ENCODE measurements around the gene ANKRD60. TPM values are rescaled to one million over a fixed set of nuclear protein-coding genes. Genes with fewer than 3 reads are reported as not detected.

Gene ANKRD60, protein sequence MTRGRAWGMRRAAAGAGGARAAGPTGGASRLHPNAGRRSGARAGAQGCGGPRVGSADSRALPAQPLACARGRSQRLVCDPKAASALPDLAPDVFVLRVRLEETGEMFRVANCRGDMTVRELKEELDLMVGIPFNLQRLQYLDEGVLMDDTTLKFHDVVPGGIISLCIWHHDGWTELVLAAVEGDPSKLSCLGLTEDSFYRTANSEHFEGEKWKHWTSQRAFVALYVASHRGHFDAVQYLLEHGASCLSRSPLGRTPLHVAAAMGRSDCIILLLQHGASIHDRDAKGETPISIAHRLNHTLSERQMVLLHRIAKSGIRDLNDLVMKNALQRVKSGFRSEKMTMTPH
- not detected in 2 replicates for total RNA-seq (2014; rRNA removed; shearing (Covaris generic))

DNA sequence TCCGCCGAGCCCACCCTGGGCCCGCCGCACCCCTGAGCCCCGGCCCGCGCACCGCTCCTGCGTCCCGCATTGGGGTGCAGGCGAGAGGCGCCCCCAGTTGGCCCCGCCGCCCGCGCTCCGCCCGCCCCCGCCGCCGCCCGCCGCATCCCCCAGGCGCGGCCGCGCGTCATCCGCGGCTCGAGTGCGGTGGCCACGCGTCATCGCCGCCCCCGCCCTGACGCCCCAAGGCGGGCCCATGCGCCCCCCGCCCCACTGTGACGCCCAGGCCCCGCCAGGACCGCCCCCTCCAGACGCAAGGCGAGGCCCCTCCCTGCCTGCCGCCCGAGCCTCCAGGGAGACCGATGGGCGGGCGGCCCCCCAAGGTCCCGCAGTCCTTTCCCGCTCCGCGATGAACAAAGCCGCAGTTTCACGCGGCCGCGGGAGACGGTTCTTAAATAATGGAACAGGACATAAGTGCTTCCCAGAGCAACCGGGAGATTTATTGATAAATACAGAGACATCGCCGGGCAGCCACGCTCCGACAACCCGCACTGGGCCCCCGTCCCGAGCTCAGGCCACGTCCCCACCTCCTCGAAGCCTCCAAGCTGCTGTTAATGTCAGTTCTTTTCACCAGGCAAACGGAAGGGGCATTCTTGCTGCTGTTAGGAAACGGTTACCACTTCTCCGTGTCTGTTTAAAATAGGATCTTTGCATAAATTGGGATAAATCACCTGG, at the start of gene ANKRD60:
TSS of gene ANKRD60 (minus strand) at position 170 of the 714 bp plus-strand sequence. CDS start at position 170, 0 bp downstream.
- in situ Hi-C loops (cut with HindIII; ENCODE audit: low sequenced_read_pairs), result loop anchor here (25.0 kb wide), 1 partner anchor 209 kb away; no protein-coding TSS in a partner anchor
- DNase-seq (ENCODE audit: low spot score), result no peak

DNA sequence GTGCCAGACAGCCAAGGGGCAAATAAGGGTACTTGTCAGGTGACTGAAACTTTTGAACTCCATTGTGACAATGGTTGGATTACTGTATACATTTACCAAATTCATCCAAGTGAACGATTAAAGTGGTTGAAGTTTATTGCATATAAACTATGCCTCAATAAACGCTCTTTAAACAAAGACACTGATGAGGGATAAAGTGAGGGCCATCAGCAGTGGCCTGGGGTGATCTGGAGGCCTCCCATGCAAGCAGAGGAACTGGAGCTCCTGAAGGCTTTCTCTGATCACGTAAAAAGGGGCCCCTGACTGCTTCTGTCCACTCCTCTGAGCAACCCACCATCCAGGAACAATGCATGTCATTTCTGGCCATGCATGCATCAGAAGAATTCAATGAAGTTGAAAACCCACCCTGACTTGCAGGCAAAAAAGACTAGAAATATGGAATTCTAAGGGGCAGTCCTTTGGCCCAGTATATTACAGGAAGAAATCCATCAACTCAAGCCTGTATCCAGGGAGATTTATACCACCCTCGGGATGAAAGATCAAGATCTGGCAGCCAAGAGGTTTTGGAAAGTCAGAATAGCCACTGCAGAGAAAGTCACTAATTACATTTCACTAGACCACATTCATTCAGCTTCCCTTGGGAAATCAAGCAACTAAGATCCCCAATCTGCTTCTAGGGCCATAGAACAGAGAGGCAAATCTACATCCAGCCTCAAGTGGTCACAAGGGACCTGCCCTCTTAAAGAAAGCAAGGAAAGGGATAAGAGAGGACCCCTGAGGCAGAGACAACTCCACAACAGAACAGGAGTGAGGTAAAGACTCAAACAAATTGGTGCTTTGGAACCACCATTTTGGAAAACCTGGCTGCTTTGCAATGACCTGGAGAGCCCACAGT, 49.4 kb upstream of the ANKRD60 start:
- in situ Hi-C loops (cut with HindIII; ENCODE audit: low sequenced_read_pairs), result no loop called here

DNA sequence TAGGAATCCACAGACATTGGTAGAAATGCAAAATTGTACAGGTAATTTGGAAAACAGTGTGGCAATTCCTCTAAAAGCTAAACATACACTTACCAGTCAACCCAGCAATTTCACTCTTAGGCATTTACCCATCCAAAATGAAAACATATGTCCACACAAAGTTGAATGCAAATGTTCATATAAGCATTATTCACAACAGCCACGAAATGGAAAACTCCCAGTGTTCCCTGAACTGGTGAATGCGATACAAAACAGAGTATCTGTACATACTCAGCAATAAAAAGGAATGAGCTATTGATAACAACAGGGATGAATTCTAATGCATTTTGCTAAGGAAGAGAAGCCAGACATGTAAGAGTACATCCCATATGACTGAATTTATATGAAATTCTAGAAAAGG, 48.7 kb upstream of the ANKRD60 start:
- DNase-seq (ENCODE audit: low spot score), result no peak
- in situ Hi-C loops (cut with HindIII; ENCODE audit: low sequenced_read_pairs), result no loop called here

More for the DNA sequence above, 49.4 kb upstream of the ANKRD60 start:
- DNase-seq (ENCODE audit: low spot score), result no peak

DNA sequence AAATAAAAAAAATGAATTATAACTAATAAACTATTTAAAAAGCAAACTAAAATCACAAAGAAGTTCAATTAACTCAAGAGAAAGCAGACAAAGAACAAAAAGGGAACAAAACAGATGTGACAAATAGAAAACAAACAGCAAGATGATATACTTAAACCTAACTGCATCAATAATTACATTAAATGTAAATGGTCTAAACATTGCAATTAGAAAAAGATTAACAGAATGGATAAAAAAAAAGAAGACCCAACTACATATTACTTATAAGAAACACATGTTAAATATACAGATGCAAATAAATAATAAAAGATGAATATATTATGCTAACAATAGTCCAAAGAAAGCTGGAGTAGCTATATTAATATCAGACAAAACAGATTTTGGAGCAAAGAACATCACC, 45.9 kb upstream of the ANKRD60 start:
- in situ Hi-C loops (cut with HindIII; ENCODE audit: low sequenced_read_pairs), result no loop called here
- DNase-seq (ENCODE audit: low spot score), result no peak

DNA sequence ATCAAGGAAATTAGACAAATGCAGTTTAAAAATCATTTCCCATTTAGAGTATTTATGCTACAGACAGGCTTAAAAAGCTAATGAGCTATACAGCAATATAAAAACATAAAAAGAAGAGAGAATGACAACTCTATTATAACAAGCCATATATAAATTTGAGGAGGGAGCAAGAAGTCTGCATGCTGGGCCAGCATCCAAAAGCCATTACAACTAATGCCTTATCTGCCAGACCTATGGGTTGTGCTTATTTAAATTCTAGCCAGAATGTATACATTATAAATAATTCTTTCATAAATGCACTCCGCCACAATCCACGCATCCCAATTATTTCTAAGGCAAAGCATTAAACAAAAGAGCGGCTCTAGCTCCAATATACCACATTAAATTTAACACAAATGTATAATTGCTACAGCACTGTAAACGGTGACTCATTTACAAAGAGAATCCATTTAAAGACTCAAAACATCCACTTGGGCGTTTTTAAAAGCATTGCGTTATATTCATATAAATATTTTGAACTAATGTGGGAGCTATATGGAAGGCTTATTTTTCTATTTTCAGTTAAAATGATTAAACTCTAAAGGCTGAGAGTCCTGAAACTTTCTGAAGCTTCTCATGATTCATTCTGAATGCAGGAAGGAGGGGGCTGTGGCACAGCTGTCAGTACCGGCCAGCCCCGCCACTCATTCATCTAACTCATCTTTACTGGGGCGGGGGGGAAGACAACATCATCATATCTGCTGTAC, 43.3 kb upstream of the ANKRD60 start:
- in situ Hi-C loops (cut with HindIII; ENCODE audit: low sequenced_read_pairs), result no loop called here
- DNase-seq (ENCODE audit: low spot score), result no peak

DNA sequence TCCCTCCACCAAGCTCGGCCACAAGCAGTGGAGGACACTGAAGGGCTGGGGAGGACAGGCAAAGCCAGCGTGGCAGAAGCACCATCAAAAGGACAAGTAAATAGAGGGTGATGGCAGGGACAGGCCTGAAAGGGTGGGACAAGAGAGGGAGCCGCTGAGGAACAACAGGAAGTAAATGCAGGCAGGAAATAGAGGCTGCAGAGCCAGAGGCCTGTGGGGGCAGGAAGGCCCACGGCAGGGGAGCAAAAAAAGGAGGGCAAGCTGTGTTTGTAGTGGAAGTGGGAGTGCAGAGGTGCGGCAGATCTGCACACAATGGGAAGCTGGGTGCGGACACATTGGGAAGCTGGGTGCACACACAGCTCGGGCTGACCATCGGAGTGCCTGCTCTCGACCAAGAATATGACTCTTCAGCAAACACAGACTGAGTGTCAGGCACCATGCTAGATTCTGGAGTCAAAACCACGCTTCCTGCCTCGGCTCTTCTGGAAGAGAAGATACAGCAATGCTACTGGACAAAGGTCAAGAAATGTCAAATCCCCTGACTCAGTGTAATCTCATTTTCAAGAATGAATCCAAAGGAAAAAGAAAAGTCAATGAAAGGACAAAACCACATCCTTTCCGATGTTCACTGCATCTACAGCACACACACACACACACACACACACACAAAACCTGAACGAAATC, 40.6 kb upstream of the ANKRD60 start:
- in situ Hi-C loops (cut with HindIII; ENCODE audit: low sequenced_read_pairs), result no loop called here
- no peak for DNase-seq (ENCODE audit: low spot score)

DNA sequence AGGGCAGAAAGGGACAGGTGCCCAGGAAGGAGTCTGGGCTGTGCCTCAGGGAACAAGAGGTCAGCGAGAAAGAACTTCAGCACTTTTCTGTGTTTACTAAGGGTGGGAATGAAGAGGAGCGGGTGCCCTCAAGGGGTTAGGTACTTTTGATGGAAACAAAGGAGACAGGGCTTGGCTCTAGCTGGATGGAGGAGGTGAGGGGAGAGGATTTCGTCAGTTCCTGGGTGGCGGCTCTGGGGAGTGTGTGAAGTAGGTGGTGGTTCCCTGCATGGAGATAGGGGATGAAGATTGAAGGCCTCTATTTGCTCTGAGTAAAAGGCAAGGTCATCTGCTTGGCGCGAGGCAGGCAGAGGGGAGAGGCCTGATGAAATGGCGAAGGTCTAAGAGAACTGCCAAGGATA, 40.0 kb upstream of the ANKRD60 start:
- in situ Hi-C loops (cut with HindIII; ENCODE audit: low sequenced_read_pairs), result no loop called here
- no peak for DNase-seq (ENCODE audit: low spot score)

DNA sequence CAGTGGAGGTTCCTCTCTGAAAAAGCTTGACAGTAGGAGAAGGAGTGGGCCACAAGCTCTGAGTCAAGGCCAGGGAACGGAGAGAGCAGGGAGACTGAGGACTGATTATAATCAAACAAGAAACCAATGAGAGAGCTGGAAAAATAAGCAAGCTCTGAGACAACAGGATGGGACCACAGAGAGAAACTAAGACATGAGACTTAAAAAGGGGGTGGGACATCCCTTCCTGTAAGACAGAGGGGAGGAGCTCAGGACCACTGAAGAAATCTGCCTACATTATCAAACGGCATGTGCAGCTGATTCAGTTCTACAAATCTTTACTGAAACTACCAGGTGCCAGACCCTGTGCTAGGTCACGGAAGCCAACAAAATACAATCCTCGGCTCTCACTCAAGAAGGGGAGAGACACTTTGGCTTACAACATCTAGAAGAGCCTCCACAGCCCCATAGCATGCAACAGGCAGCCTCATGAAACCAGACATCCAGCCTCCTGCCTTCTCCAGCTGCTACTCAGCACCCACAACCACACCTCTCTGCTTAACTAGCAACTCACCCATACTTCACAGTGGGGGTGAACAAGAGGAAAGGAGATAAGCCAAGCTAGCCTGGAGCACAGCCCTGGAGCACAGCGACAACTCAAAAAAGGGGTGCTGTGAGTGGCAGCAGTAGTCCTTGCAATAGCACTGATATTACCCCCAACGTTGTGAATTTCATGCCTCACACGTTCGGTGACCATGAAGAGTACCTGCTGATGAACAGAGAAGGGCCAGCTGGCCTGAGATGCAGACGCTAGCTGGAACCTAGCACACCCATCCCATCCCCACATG, 39.1 kb upstream of the ANKRD60 start:
- DNase-seq (ENCODE audit: low spot score), result no peak
- in situ Hi-C loops (cut with HindIII; ENCODE audit: low sequenced_read_pairs), result no loop called here

DNA sequence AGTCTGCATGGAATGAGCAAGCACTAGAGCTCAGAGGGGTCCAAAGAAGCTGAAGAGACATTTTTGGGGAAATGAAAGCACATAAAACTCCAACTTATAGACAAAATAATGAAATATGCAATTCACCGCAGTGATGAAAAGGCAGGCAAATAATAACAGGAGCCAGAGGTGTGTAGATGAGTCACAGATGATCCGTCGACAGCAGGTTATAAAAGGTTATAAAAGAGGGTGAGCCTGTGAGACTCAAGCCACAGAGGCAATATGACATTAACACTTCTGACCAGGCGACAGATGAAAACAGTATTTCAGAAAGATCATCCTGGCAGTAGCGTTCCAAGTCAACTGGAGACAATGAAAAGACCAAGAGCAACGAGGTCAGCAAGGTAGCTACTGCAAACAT, 35.8 kb upstream of the ANKRD60 start:
- DNase-seq (ENCODE audit: low spot score), result no peak
- in situ Hi-C loops (cut with HindIII; ENCODE audit: low sequenced_read_pairs), result no loop called here

DNA sequence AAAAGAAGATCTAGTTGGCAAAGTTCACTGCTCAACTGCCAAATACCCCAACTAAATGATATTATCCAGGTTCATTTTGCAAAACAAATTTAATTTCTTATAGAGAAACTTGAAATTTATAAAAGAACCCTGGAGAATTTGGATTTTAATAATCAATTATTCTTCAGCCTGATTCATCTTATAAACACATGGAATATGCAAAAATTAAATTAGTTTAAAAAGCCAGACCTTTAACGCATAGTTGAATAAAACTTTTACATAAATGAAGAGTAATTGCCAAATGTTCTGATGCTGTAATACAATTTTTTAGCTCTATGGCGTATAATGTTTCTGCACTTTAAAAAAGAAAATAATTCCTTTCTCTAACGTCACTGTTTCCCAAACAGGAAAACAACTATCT, 33.2 kb upstream of the ANKRD60 start:
- in situ Hi-C loops (cut with HindIII; ENCODE audit: low sequenced_read_pairs), result no loop called here

DNA sequence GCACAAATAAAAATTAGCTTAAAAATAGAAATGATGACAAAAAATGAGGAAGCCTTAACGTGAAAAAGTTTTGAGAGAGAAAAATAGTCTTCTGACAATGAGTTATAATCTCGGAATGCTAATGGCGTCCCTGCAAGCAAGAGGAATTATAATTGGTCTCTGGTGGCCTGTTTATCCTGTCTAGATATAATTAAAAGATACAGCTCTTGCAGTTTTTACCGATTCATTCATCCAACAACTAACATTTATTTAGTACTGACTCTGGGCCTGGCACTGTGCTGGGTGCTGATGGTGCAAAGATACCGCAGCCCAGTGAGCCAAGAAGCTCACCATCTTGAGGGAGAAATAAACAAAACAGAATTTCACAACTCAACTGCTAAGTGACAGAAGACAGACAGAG, 31.6 kb upstream of the ANKRD60 start:
- no peak for DNase-seq (ENCODE audit: low spot score)
- in situ Hi-C loops (cut with HindIII; ENCODE audit: low sequenced_read_pairs), result no loop called here

More for the DNA sequence above, 33.2 kb upstream of the ANKRD60 start:
- DNase-seq (ENCODE audit: low spot score), result no peak

DNA sequence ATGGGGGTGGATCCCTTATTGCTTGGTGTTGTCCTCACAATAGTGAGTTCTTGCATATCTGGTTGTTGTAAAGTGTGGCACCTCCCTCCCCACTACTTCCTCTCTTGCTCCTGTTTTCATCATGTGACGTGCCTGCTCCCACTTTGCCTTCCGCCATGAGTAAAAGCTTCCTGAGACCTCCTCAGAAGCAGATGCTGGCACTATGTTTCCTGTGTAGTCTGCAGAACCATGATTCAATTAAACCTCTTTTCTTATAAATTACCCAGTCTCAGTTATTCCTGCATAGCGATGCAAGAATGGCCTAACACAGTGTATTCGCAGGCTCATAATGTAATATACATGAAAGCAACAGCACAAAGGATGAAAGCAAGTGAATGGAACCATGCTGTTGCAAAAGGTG, 28.4 kb upstream of the ANKRD60 start:
- in situ Hi-C loops (cut with HindIII; ENCODE audit: low sequenced_read_pairs), result no loop called here
- DNase-seq (ENCODE audit: low spot score), result no peak

DNA sequence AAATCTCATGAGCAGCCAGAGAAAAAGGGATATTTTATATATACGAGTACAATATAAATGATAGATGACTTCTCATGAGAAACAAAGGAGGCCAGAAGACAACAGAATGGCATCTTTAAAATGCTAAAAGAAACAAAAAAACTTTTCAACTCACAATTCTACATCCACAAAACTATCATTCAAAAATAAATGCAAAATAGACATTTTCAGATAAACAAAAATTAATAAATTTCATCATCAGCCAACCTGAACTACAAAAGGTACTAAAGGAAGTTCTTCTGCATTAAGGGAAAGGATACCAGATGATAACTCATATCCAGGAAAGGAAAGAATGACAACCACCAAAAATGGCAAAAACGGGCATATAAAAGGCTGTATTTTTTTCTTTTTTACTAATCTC, 27.9 kb upstream of the ANKRD60 start:
- DNase-seq (ENCODE audit: low spot score), result no peak
- in situ Hi-C loops (cut with HindIII; ENCODE audit: low sequenced_read_pairs), result no loop called here

DNA sequence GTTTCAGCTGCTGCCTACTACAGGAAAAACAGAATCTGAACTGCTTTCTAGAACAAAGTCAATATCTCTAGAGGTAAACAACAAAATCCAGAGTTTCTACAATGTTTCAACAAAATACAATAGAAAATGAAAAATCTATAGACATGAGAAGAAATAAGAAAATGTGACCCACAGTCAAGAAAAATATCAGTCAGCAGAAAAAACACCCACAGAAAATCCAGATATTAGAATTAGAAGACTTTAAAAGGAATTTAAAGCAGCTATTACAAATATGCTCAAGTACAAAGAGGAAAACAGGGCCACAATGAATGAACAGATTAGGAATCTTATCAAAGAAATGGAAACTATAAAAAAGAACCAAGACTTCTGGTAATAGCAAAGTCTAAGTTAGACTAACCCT, 26.4 kb upstream of the ANKRD60 start:
- in situ Hi-C loops (cut with HindIII; ENCODE audit: low sequenced_read_pairs), result no loop called here
- no peak for DNase-seq (ENCODE audit: low spot score)

DNA sequence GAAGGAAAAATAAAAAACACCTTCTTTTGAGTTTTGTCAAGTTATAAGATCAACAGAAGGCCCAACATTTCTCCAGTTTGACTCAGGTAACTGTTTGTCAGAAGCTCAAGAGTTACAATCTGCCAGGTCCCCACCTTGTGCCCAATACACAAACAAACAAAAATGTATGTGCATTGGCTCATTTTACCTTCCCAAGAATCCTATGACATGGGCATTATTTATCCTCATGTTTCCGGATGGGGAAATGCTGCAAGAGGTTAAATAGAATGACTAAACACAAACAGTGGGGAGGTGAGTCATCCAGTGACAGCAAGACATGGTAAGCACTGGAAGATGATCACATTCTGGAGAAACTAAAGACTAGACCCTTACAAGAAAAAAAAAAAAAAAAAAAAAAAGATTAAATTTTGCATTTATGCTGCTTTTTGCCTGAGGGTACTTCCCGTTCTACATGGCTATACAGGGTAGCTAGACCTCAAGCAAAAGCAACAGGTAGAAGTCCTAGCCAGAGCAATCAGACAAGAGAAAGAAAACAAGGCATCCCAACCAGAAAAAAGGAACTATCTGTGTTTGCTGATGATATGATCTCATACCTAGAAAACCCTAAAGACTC, 23.6 kb upstream of the ANKRD60 start:
- no peak for DNase-seq (ENCODE audit: low spot score)
- in situ Hi-C loops (cut with HindIII; ENCODE audit: low sequenced_read_pairs), result no loop called here

DNA sequence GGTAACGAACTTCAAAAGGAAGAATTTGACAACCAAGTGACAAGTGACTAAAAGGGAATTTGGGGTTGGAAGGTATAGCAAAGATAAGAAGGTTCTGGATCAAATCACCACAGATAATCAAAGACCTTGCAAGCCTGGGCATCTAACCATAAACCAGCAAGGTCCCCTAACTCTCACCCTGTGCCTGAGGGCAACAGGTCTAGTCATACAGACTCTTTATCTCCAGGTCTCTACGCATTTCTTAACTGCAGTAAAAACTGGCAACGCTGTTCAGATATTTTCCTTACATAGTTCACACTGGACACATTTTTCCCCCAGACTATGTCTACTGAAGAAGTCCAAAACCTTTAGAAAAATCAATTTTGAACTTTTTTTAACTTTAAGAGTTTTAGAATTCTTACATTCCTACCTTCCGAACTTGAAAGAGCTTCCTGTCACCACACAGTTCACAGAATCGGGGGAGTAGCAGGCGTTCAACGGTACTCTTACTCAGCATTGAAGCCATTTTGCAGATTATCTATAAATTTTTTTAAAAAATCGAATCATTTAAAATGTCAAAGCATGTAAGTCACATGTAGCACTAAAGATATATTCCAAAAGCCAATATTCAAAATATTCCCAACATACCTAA, 23.0 kb upstream of the ANKRD60 start:
- no peak for DNase-seq (ENCODE audit: low spot score)
- in situ Hi-C loops (cut with HindIII; ENCODE audit: low sequenced_read_pairs), result no loop called here

DNA sequence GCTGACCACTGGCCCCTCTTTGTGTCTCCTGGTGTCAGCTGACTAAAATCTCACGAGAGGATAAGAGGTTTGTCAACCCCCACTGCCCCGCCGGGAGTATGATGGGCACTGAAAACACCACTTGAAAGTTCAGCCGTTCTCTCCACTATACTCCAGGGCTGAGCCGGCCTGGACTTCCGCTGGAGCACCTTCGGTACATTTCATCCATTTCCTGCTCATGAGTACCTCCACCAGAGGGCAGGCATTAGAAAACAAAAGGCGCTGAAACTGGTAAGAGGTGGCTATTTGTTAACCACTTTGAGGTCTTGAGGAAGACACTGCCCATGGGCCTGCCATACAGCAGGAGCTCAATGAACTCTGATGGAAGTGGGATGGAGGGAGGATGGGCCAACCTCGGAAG, 17.9 kb upstream of the ANKRD60 start:
- in situ Hi-C loops (cut with HindIII; ENCODE audit: low sequenced_read_pairs), result loop anchor here (25.0 kb wide), 1 partner anchor 191 kb away; no protein-coding TSS in a partner anchor
- peak; percentile 6 for DNase-seq (ENCODE audit: low spot score)

Measured in G401 (cell line).